ENCODE results near the gene GRHL3.
"Not testable (repeated sequence)": the region's sequence is repeated elsewhere in the genome, so short reads cannot be mapped to it uniquely, and the experiment has no call there.

Gene GRHL3

DNA sequence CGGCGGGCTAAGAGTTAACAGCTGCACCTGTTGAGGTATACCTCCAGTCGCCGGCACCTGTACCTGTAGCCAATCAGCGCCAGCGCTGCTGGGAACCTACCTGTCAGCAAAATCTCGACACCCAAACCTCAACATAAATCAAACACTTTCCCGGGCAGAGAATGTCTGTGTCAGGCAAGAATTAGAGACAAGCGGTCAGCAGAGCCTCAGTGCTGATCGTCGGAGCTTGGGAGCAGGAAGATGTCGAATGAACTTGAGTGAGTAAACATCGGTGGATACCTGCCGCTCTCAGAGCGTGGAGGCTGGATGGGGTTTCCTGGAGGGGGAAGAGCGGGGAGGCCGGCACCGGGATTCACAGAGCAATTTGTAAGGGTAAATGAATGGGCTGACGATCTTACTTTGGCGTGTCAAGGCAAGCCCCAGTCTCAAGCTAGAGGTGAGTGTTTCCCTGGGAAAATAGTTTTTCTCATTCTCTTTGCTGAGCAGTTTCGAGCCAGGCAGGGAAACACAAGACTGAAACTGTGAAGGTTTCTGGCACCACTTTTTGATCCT lies at the start of gene GRHL3:
Gene GRHL3 (plus strand): TSS at position 46 of the 552 bp plus-strand sequence. CDS start 195 bp downstream, at position 241.
- DNase-seq (ENCODE audit: low read depth): no peak

DNA sequence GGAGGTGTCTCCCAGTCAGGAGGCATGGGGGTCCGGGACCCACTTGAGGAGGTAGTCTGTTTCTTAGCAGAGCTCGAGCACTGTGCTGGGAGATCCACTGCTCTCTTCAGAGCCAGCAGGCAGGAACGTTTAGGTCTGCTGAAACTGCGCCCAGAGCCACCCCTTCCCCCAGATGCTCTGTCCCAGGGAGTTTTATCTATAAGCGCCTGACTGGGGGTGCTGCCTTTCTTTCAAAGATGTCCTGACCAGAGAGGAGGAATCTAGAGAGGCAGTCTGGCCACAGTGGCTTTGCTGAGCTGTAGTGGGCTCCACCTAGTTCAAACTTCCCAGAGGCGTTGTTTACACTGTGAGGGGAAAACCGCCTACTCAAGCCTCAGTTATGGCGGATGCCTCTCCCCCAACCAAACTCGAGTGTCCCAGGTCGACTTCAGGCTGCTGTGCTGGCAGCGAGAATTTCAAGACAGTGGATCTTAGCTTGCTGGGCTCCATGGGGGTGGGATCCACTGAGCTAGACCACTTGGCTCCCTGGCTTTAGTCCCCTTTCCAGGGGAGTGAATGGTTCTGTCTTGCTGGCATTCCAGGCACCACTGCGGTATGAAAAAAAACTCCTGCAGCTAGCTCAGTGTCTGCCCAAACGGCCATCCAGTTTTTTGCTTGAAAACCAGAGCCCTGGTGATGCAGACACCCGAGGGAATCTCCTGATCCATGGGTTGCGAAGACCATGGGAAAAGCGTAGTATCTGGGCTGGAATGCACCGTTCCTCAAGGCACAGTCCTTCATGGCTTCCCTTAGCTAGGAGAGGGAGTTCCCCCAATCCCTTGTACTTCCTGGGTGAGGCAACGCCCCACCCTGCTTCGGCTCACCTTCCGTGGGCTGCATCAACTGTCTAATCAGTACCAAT lies 44.7 kb upstream of the GRHL3 start:
- not testable (repeated sequence) for DNase-seq (ENCODE audit: low read depth)

DNA sequence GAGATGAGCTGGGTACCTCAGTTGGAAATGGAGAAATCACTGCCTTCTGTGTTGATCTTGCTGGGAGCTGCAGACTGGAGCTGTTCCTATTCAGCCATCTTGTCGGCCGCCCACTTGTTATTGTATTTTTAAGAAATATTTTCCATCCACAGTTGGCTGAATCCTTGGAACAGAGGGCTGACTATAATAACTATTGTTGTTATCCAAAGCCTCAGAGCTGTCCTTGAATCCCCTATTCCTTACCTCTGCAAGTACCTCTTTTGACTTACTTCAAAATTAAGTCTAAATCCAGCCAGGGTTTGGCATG lies 44.1 kb upstream of the GRHL3 start:
- no peak for DNase-seq (ENCODE audit: low read depth)

DNA sequence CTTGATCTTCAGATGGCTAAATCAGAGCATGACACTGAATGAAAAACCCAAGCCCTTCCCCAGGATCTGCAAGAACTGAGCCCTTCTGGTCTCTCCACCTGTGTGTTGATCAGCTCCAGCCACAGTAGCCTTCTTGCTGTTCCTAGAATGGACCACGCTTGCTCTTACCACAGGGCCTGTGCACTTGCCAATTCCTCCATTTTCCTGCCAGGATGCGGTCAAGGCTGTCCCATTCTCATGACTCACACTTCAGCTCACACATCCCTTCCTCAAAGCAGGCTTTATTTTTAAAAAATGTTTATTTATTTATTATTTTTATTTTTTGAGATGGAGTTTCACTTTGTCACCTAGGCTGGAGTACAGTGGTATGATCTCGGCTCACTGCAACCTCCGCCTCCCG lies 43.6 kb upstream of the GRHL3 start:
- no peak for DNase-seq (ENCODE audit: low read depth)

DNA sequence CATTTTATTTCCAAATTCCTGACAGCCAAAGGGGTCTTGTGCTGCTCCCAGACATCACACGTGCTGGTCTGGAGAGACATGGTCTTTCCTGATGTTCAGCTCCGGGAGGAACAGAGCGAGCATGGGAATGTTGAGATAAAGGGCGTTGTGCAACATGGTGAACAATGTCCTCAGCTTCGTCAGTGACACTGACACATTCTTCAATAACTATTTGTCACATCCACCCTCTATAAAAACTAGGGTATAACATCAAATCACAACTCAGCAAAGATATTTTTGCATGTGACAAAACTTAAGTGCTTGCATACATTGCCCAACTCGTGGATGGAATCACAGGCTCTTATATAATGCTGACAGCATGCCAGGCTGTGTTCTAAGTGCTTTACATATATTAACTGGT lies 42.4 kb upstream of the GRHL3 start:
- no peak for DNase-seq (ENCODE audit: low read depth)

DNA sequence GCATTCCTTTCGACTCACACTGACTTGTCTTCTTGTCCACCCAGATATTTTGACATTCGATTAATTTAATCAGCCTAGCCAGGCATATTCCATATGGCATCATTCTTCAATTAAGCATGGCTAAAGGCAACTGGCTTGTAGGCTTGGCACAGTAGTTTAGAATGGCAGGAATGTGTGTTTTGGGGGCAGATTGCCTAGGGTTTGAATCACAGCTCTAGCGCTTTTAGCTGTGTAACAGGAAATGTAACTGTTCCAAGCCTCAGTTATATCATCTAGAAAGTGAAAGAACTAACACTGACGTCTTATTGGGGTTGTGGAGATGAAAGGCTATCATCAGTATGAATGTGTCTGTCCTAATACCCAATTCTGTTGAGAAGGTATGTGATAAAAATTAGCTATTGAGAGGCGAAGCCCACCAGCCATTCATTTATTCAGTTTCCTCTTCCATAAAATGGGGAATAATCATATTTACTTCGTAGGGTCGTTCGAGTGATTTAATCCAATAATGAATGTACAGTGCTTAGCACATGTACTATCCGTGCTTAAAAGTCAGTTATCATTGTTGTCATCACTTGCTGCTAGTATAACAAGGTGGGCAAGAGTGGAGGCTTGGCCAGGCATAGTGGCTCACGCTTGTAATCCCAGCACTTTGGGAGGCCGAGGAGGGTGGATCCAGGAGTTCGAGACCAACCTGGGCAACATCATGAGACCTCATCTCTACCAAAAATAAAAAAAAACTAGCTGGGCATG lies 41.6 kb upstream of the GRHL3 start:
- no peak for DNase-seq (ENCODE audit: low read depth)

DNA sequence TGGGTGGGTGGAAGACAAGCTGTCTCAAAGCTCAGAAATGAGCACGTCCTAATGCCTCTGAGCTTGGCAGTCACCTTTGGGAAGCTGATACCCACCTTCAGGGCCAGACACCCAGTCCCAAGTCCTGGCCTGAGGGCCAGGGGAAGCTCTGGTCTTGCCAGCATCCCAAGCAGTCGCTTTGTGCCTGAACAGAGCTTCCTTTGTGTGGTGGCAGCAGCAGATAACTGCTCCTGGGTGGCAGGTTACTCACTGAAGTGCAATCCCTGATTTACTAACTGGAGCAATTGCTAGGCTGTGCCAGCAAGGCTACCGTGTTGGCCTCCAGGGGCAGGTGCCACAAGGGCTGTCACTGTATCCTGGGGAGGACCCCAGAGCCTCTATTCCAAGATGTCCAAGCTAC lies 40.4 kb upstream of the GRHL3 start:
- DNase-seq (ENCODE audit: low read depth): no peak

DNA sequence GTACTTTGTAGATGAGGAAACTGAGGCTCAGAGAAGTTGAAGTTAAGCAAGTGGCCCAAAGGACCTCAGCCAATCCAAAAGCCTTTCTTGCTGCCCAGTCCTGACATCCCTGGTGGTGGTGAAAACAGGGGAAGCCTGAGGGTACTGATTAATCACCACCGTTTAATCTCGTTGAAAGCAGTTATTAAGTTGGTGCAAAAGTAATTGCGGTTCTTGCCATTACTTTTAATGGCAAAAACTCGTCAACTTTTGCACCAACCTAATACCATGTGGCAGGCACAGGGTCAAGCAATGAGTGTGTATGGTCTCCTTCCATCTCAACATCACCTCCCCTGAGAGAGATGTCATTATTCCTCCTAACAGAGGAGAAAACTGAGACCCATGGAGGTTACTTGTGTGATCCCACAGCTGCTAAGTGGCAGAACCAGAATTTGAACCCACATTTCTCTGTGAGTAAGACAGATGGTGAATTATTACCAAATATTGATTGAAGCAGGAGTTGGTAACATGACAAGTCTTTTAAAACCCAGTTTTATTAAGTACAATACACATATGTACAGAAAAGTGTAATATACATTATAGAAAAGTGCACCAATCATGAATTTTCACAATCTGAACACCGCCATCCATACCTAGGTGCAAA lies 39.4 kb upstream of the GRHL3 start:
- no peak for DNase-seq (ENCODE audit: low read depth)

DNA sequence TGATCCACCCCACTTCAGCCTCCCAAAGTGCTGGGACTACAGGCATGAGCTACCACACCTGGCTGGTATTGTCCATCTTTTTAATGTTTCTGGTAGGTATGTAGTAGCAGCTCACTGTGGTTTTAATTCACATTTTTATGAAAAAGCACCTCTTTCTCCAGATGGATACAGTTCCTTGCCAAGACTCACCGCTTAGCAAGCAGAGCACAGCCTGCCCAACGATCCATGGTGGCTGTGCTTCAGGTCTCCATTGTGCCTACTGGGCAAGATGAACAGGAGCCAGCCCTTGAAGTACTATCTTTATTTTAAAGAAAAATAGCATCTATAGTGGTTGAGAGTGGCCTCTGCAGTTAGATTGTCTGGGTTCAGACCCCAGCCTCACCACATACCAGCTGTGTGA lies 37.6 kb upstream of the GRHL3 start:
- no peak for DNase-seq (ENCODE audit: low read depth)

DNA sequence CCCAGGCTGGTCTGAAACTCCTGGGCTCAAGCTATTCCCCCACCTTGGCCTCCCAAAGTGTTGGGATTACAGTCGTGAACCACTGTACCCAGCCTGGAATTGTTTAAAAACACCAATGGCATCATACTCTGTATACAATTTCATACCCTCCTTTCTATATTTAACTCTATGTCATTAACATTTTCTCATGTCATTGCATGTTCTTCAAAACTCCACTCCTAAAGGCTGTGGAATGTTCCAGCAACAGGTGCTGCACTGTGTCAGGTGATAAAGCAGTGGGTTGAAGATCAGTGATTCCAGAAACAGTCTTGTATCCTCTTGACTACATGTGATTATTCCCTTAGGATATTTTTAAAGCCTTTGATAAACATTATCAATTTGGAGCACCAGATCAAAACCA lies 36.7 kb upstream of the GRHL3 start:
- no peak for DNase-seq (ENCODE audit: low read depth)

DNA sequence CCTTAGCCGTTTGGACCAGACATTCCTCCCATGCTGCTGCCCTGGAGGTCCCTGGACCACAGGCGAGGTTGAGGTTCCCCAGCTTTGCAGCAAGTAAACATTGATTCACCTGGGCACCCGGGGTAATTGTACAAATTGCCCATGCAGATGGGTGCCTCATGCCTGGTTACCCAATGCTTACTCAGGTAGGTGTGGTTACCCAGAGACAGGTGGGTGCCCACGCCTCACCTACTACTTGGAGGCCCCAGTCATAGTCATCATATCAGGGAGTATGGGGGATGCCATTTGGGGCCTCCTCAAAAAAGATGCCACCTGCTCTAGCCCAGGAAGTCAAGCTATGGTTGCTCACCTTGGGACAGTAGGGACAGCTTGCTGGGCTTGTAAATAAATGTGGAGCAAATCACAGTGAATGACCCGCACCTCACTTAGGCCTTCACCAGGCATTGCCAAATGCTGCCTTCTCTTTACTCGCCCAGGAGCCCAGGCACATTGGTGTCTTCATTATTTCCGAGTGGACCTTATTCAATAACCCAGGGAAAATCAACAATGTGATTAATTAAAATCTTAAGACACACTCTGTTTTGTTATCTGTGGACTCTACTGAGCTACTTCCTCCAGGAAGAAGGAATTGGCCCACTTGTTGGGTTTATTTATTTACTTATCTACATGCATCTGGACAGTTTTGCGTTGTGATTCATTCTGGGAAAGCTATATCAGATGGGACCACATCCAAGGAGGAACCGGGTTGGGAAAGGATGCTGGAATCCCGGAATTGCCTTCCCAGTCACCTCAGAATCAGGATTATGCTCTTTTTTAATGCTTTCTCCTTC lies 35.6 kb upstream of the GRHL3 start:
- DNase-seq (ENCODE audit: low read depth): no peak

DNA sequence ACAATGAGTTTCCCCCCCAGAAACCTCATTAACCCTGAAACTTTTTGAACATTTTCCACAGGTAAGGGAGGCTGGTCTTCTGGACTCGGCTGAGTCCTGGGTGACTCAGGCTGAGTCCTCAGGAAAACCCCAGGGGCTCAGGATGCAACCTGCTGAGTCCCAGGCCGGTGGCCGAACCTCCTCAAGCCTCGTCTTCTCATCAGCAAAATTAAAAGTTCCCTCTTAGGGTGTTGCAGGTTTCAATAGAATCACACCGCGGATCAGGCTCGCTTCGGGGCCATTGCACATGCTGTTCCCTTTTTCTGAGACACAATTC lies 35.0 kb upstream of the GRHL3 start:
- no peak for DNase-seq (ENCODE audit: low read depth)

DNA sequence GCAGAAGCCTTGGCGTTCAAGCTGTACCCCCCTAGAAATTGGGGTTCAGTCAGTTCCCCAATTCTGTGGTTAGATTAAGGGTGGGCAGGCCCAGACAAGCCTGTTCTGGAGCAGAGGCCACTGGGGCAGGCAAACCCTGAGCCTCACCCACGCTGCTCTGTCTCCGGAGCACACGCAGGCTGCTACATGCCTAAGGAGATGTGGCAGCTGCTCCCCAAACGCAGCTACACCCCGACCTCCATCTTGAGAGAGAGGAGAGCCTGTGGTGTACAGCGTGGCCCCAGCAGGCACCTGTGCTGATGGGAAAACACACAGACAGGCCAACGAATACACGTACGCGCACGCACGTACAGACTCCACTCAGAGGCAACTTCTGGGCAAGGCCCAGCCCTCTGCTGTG lies 33.9 kb upstream of the GRHL3 start:
- no peak for DNase-seq (ENCODE audit: low read depth)

DNA sequence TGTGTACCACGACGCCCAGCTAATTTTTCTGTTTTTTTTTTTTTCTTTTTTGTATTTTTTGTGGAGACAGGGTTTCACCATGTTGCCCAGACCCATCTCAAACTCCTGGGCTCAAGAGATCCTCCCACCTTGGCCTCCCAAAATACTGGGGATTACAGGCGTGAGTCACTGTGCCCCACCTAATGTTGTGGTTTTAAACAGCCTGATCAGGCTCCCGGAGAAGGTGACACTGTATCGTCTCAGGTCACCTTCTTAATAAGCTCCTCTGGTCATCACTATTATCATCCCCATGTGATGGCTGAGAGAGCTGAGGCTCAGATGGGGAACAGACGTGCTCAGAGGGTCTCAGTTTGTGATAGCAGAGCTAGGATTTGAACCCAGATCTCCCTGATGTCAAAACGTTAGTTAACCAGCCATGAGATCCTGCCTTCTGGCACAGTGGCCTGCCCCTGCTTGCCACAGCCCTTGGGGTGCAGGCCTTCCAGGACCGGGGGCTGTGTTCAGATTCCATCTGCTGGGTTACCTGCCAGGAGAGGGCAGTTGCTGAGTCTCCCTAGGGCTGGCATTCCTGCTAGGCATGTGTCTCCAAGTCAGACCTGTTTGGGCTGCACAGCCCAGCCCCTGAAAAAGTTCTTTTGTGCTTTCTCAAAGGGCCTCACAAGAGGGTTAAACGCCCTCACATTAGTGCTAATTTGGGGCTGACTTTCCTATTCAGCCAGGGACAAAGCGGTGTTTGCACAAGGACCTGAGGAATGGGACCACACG lies 32.7 kb upstream of the GRHL3 start:
- no peak for DNase-seq (ENCODE audit: low read depth)

DNA sequence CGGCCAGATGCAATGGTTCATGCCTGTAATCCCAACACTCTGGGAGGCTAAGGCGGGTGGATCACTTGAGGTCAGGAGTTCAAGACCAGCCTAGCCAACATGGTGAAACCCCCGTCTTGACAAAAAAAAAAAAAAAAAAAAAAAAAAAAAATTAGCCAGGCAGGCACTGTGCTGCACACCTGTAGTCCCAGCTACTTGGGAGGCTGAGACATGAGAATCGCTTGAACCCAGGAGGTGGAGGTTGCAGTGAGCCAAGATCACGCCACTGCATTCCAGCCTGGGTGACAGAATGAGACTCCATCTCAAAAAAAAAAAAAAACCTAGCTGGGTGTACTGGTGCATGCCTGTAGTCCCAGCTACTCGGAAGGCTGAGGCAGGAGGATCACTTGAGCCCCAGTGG lies 31.4 kb upstream of the GRHL3 start:
- DNase-seq (ENCODE audit: low read depth): not testable (repeated sequence)

DNA sequence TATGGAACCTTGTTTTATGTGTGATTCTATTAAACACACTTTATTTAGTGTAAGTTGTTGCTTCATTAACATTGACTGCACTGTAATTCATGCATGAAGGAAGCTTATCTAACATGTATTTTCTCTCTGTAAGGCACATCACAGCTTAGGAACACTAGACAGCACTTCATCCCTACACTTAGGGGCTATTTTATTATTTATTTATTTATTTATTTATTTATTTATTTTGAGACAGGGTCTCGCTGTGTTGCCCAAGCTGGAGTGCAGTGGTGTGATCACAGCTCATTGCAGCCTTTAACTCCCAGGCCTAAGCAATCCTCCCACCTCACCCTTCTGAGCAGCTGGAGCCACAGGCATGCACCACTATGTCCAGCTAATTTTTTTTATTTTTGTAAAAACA lies 30.7 kb upstream of the GRHL3 start:
- no peak for DNase-seq (ENCODE audit: low read depth)

DNA sequence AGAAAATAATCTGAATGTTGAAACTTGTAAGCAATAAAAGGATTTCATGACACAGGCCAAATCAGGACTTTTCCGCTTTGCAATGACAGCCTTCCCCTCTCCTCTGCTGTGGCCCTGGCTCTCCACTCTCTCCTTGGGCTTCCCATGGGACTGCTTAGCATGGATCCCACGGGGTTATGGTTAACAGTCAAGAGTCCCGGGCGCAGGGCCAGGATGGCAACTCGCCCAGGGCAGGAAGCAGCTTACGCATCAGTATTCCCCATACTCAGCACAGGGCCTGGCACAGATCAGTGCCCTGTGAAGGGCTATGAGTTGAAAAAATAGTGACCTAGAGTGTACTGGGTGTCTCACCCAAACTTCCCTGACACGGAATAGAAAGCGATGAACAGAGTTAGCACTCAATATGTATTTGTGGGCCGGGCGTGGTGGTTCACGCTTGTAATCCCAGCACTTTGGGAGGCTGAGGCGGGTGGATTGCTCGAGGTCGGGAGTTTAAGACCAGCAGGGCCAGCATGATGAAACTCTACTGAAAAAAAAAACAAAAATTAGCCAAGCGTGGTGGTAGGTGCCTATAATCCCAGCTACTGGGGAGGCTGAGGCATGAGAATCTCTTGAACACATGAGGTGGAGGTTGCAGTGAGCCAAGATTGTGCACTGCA lies 29.1 kb upstream of the GRHL3 start:
- no peak for DNase-seq (ENCODE audit: low read depth)

DNA sequence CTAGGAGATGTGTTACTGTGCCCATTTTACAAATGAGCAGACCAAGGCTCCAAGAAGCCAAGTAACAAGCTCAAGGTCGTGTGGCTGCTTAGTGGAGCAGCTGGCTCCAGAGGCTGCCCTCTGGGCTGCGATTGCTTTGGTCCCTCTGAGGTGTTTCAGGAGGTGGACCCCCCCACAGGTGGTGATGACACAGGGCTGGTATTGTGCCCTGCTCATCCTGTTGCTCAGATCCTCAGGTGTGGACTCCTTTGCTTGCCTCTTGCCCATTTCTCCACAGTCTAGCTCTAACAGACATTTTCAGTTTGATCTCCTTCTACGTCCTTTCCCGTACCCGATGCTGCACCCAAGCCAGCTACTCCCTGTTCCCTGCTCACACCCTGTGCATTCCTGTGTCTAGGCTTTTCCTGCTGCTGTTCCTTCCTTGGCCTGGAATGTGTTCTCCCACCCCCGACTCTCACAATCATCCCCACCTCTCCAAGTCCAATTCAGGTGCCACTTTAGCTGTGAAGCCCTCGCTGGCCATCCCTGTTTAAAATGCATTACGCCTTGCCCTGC lies 28.1 kb upstream of the GRHL3 start:
- DNase-seq (ENCODE audit: low read depth): no peak

DNA sequence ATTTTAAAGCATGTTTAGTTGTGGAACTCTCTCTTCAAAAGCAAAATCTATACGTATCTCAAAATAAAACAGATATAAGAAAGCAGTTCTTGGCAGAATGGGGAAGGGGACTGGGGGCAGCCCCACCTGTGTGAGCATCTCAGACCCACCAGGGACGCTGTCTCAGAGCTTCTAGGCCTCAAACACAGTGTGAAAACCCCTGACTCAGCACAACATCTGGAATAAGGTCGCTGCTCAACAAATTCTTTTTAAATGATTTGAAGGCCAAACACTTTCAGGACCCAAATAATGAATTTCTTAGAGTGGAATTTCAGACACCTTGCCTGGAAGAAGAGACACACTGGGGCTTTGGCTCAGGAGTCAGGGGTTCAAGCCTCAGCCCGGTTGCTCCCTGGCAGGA lies 27.1 kb upstream of the GRHL3 start:
- no peak for DNase-seq (ENCODE audit: low read depth)

DNA sequence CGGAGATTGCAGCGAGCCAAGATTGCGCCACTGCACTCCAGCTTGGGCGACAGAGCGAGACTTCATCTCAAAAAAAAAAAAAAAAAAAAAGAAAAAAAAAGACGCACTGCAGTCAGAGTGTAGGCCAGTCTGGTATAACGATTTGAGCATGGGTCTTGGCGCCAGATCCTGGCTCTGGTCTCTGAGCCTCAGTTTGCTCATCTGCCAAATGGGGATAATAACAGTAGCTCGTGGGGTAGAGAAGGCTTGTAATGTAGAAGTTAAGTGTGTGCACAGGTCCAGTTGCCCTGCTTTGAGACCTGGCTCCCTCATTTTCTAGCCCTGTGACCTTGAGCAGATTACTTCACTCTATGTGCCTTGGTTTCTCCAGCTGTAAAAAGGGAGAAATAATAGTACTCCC lies 26.3 kb upstream of the GRHL3 start:
- DNase-seq (ENCODE audit: low read depth): no peak
